Measurements from ENCODE around the gene IFI27L1. TPM values are rescaled to one million over a fixed set of nuclear protein-coding genes. Genes with fewer than 3 reads are reported as not detected.

Gene IFI27L1
- total RNA-seq, 1 experiment from 2014 or later = 27.6 TPM

DNA sequence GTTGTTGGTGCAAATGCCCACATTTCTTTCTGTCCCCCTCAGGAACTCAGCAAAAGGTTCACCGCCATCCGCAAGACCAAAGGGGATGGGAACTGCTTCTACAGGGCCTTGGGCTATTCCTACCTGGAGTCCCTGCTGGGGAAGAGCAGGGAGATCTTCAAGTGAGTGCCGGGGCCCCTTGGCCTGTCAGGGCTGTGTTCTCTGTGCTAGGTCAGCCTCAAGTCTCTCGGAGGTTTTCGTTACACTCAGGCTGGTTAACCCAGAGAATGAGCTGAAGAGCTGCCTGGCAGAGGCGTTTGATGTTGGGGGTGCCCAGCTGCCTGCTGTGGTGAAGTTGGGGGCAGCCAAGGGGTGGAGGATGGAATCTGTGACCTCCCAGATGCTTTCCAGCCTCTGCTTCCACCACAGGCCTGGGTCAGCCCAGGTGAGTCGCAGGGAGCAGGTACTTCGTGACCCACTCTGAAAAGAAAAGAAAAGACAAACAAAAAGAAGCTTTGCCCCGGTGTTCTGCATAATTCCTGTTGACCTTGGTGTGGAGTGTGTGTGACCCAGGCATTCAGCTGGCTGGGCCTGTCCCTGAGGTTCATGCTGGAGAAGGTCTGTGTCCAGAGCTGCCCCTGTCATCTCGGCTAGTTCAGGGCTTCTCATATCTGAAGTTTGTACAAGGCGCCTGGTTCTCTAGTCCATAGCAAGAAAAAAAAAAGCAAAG, 42.0 kb upstream of the IFI27L1 start:
- no peak overlapping the region; the same call in 1 of the 2 replicates for H3K27ac Mint-ChIP-seq
- H3K36me3 Mint-ChIP-seq = peaks cover 14% of the 10 kb centered on the region; the same call in 1 of the 2 replicates
- DNase-seq (ENCODE audit: low spot score) = no peak
- ATAC-seq = no peak
- POLR2A ChIA-PET = no interaction called here
- H3K27me3 Mint-ChIP-seq (ENCODE audit: low read depth) = no peaks in the 10 kb centered on the region
- H3K9me3 Mint-ChIP-seq = peaks cover 7% of the 10 kb centered on the region
- CTCF ChIA-PET = interaction anchor here (0.9 to 2.5 kb wide), 4 partner anchors 91 to 136 kb away, joined by 3 to 11 read pairs (median 5); partner anchors contain the start of gene IFI27L2
- H3K4me1 Mint-ChIP-seq = peaks cover 2% of the 10 kb centered on the region; the same call in 1 of the 2 replicates
- TF ChIP-seq ZNF263 (CRISPR knock-in tag; IDR thresholded peaks at IDR 0.05; ENCODE audit: low read depth) (no peak), ESRRA (CRISPR knock-in tag; IDR thresholded peaks at IDR 0.05; ENCODE audit: borderline replicate concordance) (no peak), MLX (CRISPR knock-in tag; IDR thresholded peaks at IDR 0.05) (no peak), PREB (CRISPR knock-in tag; IDR thresholded peaks at IDR 0.05; ENCODE audit: borderline replicate concordance) (no peak), JAZF1 (CRISPR knock-in tag; IDR thresholded peaks at IDR 0.05) (no peak), ZNF281 (CRISPR knock-in tag; IDR thresholded peaks at IDR 0.05) (no peak), ZNF232 (CRISPR knock-in tag; IDR thresholded peaks at IDR 0.05) (no peak), CBFB (CRISPR knock-in tag; IDR thresholded peaks at IDR 0.05; ENCODE audit: low read depth) (no peak)
- TF ChIP-seq, protein P1, sequence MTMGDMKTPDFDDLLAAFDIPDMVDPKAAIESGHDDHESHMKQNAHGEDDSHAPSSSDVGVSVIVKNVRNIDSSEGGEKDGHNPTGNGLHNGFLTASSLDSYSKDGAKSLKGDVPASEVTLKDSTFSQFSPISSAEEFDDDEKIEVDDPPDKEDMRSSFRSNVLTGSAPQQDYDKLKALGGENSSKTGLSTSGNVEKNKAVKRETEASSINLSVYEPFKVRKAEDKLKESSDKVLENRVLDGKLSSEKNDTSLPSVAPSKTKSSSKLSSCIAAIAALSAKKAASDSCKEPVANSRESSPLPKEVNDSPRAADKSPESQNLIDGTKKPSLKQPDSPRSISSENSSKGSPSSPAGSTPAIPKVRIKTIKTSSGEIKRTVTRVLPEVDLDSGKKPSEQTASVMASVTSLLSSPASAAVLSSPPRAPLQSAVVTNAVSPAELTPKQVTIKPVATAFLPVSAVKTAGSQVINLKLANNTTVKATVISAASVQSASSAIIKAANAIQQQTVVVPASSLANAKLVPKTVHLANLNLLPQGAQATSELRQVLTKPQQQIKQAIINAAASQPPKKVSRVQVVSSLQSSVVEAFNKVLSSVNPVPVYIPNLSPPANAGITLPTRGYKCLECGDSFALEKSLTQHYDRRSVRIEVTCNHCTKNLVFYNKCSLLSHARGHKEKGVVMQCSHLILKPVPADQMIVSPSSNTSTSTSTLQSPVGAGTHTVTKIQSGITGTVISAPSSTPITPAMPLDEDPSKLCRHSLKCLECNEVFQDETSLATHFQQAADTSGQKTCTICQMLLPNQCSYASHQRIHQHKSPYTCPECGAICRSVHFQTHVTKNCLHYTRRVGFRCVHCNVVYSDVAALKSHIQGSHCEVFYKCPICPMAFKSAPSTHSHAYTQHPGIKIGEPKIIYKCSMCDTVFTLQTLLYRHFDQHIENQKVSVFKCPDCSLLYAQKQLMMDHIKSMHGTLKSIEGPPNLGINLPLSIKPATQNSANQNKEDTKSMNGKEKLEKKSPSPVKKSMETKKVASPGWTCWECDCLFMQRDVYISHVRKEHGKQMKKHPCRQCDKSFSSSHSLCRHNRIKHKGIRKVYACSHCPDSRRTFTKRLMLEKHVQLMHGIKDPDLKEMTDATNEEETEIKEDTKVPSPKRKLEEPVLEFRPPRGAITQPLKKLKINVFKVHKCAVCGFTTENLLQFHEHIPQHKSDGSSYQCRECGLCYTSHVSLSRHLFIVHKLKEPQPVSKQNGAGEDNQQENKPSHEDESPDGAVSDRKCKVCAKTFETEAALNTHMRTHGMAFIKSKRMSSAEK (CRISPR knock-in tag; IDR thresholded peaks at IDR 0.05; ENCODE audit: borderline replicate concordance) = no peak
- TF ChIP-seq, protein P2, sequence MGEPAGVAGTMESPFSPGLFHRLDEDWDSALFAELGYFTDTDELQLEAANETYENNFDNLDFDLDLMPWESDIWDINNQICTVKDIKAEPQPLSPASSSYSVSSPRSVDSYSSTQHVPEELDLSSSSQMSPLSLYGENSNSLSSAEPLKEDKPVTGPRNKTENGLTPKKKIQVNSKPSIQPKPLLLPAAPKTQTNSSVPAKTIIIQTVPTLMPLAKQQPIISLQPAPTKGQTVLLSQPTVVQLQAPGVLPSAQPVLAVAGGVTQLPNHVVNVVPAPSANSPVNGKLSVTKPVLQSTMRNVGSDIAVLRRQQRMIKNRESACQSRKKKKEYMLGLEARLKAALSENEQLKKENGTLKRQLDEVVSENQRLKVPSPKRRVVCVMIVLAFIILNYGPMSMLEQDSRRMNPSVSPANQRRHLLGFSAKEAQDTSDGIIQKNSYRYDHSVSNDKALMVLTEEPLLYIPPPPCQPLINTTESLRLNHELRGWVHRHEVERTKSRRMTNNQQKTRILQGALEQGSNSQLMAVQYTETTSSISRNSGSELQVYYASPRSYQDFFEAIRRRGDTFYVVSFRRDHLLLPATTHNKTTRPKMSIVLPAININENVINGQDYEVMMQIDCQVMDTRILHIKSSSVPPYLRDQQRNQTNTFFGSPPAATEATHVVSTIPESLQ (CRISPR knock-in tag; IDR thresholded peaks at IDR 0.05) = no peak
- H3K4me3 Mint-ChIP-seq = no peak overlapping the region

- DNase-seq (ENCODE audit: low spot score) = no peak
- Mint-ChIP-seq H3K36me3 (peaks cover 12% of the 10 kb centered on the region; the same call in 1 of the 2 replicates), H3K27me3 (ENCODE audit: low read depth) (no peaks in the 10 kb centered on the region), H3K9me3 (no peaks in the 10 kb centered on the region), H3K4me3 (no peak overlapping the region), H3K27ac (no peak overlapping the region), H3K4me1 (peaks cover 2% of the 10 kb centered on the region; the same call in 1 of the 2 replicates)
- ATAC-seq = no peak
- CTCF ChIA-PET = interaction anchor here (0.9 to 1.0 kb wide), 3 partner anchors 89 to 137 kb away, joined by 3 to 7 read pairs (median 3); partner anchors contain the start of gene IFI27L2
- POLR2A ChIA-PET = no interaction called here
- no peak for TF ChIP-seq OVOL2 (CRISPR knock-in tag; IDR thresholded peaks at IDR 0.05; ENCODE audit: borderline replicate concordance)
- TF ChIP-seq PRDM15 (CRISPR knock-in tag; IDR thresholded peaks at IDR 0.05) = no peak
- TF ChIP-seq, protein P2 (CRISPR knock-in tag; IDR thresholded peaks at IDR 0.05) = no peak
Measured at GRCh38 chr14:94040247-94040646, 40.9 kb upstream of the IFI27L1 start.

Data from WTC11 (cell line).